H1 (cell line): ENCODE measurements around the gene FOXRED1. TPM values are rescaled to one million over a fixed set of nuclear protein-coding genes. Genes with fewer than 3 reads are reported as not detected.
A peak's percentile ranks its signal among the peaks of the same experiment; 100 is the strongest.

Experiments used
- ASH2L ChIP-seq: fragments of 200-600, 300-600 bp; sonication (generic); IDR thresholded peaks from one replicate; pipeline ENCODE4 v1.7.1; 2017; ENCODE audit warnings: low read length
- CHD1 ChIP-seq: IDR thresholded peaks from 2 replicates; pipeline ENCODE4 v1.6.1; 2012; ENCODE audit warnings: low read depth, low read length, improper control_type of control experiment
- HDAC2 ChIP-seq, 2 experiments: fragments of 300-600 bp in 1 of 2; sonication (generic) in 1 of 2; IDR thresholded peaks; 2 replicates each; pipeline ENCODE4 v1.6.1; 2011 to 2012; ENCODE audit warnings: low read depth in 2 of 2, low read length in 2 of 2, mild to moderate bottlenecking in 2 of 2, moderate library complexity in 2 of 2, borderline replicate concordance in 1 of 2, inconsistent platforms in 1 of 2
- KDM4A ChIP-seq: IDR thresholded peaks from one replicate; pipeline ENCODE4 v1.7.1; 2012; ENCODE audit warnings: low read depth, mild to moderate bottlenecking, moderate library complexity, low read length, inconsistent platforms; ENCODE audit not compliant: severe bottlenecking
- POLR2A ChIP-seq, 2 experiments: IDR thresholded peaks; 1 replicate in 1 of 2; 2 replicates in 1 of 2; pipeline ENCODE4 v1.6.1; 2011; ENCODE audit warnings: low read depth in 2 of 2, low read length in 2 of 2, mild to moderate bottlenecking in 2 of 2; ENCODE audit errors: control extremely low read depth in 1 of 2
- SAP30 ChIP-seq: fragments of 300-600 bp; sonication (generic); IDR thresholded peaks from 2 replicates; pipeline ENCODE4 v1.7.1; 2012; ENCODE audit warnings: low read length, moderate library complexity, mild to moderate bottlenecking, inconsistent platforms; ENCODE audit not compliant: insufficient read depth, insufficient replicate concordance
- SIX5 ChIP-seq: IDR thresholded peaks from 2 replicates; pipeline ENCODE4 v1.6.1; 2011; ENCODE audit warnings: mild to moderate bottlenecking, low read depth, low read length
- polyA plus RNA-seq, 7 experiments: library from polyadenylated mRNA; depleted of rRNA in 3 of 7; stranded (reverse) in 5 of 7; unstranded in 2 of 7; fragments of >200 nt in 5 of 7; fragments of 200-250 nt in 2 of 7; gene quantifications; 1 replicate in 5 of 7; 2 replicates in 1 of 7; 4 replicates in 1 of 7; pipeline versions ENCODE4 v1.2.1 to v1.2.3, GENCODE V29; 2011 to 2013; ENCODE audit warnings: missing spikeins in 2 of 7, mixed read lengths in 2 of 7
- total RNA-seq: library from RNA; stranded (reverse); fragmentation: NEBNext Ultra II Directional; extraction: Animal tissue kit (Norgen Biotek cat#: 25700); gene quantifications from 2 replicates; pipeline ENCODE4 v1.2.1, GENCODE V29; 2021

Gene FOXRED1
- total and polyA plus RNA-seq, 2 of the 8 experiments (the other 6 are each of a cell fraction or from before 2014, with no cell fraction given), result 48.8 to 99.4 TPM

DNA sequence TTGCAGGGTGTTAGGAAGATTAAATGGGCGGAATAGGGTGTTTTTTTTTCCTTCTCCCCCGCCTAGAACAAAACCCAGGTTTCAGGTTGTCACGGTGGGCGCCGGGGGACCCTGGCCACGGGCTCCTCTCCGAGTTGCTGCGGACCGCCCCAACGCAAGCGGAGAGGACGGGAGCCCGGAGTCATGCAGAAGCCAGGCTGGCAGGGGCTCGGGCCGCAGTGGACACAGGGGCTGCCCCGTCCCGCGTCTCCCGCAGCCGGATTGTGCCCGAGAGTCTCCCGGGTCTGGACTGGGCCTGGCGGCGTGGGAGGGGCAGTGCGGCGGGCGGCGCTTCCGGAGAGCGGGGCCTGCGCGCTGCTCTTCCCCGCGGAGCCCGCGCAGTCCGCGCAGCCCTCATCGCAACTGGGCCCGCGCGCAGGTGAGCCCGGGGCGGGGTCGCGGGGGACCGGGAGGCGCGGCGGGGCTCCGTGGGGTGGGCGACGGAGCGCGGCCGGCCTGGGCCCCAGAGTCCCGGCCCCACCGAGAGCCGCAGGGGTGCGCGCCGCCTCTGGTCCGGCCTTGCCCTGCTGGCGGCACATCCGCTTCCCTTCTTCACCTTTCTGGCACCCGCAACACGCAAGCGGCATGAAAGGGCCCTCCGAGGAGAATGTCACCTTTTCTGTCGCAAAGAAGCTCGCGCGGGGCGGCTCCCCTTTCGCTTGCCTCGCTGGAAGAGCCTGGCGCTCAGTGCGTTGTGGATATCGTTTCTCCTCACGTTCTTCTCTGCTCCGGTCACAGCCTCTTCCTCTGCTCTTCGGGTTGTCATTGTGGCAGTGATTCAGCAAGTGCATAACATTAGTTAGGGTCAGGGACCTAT, 14.0 kb downstream of the FOXRED1 start, which contains the start of gene TIRAP (continued):
- TF ChIP-seq CHD1, result no peak
- TF ChIP-seq SIX5, result no peak
- TF ChIP-seq ASH2L, result peak; percentile 52
- TF ChIP-seq HDAC2 (IDR thresholded peaks at IDR 0.05; ENCODE audit: borderline replicate concordance in 1 of 2, low read depth in 2 of 2, low read length in 2 of 2), result peak; percentile 30 to 82; a peak in 3 of 4 replicates
- TF ChIP-seq KDM4A, result peak; percentile 92
- peak; percentile 68 for TF ChIP-seq SAP30
- TF ChIP-seq POLR2A (IDR thresholded peaks at IDR 0.05; ENCODE audit: control extremely low read depth in 1 of 2, low read depth in 2 of 2, low read length in 2 of 2), result peak in 1 of 2 experiments; percentile 66; a peak in 2 of 3 replicates
